ENCODE results near the gene C1orf167.
A peak's percentile ranks its signal among the peaks of the same experiment; 100 is the strongest.

Gene C1orf167

GRCh38 chr1:11746795-11747487 lies 15.1 kb upstream of the C1orf167 start:
- peaks cover 45% of the 10 kb centered on the region for H3K36me3 ChIP-seq (ENCODE audit: insufficient read depth, insufficient read length, low read length)
- H3K9ac ChIP-seq (ENCODE audit: insufficient read length, low read depth) = no peak overlapping the region
- H3K4me1 ChIP-seq (ENCODE audit: insufficient read depth, insufficient read length) = peaks cover 2% of the 10 kb centered on the region
- TF ChIP-seq ZNF274 (IDR thresholded peaks at IDR 0.05; ENCODE audit: low read depth, low read length) = no peak
- TF ChIP-seq YY1 (IDR thresholded peaks at IDR 0.05; ENCODE audit: insufficient read depth, insufficient read length) = no peak
- no peak for TF ChIP-seq SUZ12 (IDR thresholded peaks at IDR 0.05; ENCODE audit: extremely low read depth, insufficient read depth, insufficient read length)
- H3K9me3 ChIP-seq (ENCODE audit: insufficient read depth, low read length) = no peaks in the 10 kb centered on the region
- no peak overlapping the region for H3K4me3 ChIP-seq (ENCODE audit: insufficient read length, low read depth)
- DNase-seq (ENCODE audit: low read depth, low spot score) = no peak
- no peaks in the 10 kb centered on the region for H3K27me3 ChIP-seq (ENCODE audit: insufficient read depth, insufficient read length)

GRCh38 chr1:11748294-11749202 lies 13.4 kb upstream of the C1orf167 start:
- Histone ChIP-seq H3K9me3 (ENCODE audit: insufficient read depth, low read length) (no peaks in the 10 kb centered on the region), H3K27me3 (ENCODE audit: insufficient read depth, insufficient read length) (no peaks in the 10 kb centered on the region), H3K4me1 (ENCODE audit: insufficient read depth, insufficient read length) (peaks cover 8% of the 10 kb centered on the region), H3K9ac (ENCODE audit: insufficient read length, low read depth) (no peak overlapping the region), H3K36me3 (ENCODE audit: insufficient read depth, insufficient read length, low read length) (peaks cover 45% of the 10 kb centered on the region), H3K4me3 (ENCODE audit: insufficient read length, low read depth) (no peak overlapping the region)
- TF ChIP-seq YY1 (IDR thresholded peaks at IDR 0.05; ENCODE audit: insufficient read depth, insufficient read length) (no peak), SUZ12 (IDR thresholded peaks at IDR 0.05; ENCODE audit: extremely low read depth, insufficient read depth, insufficient read length) (no peak), ZNF274 (IDR thresholded peaks at IDR 0.05; ENCODE audit: low read depth, low read length) (no peak)
- no peak for DNase-seq (ENCODE audit: low read depth, low spot score)

GRCh38 chr1:11749203-11749689 lies 12.7 kb upstream of the C1orf167 start:
- peaks cover 9% of the 10 kb centered on the region for H3K4me1 ChIP-seq (ENCODE audit: insufficient read depth, insufficient read length)
- H3K36me3 ChIP-seq (ENCODE audit: insufficient read depth, insufficient read length, low read length) = peaks cover 45% of the 10 kb centered on the region
- no peaks in the 10 kb centered on the region for H3K27me3 ChIP-seq (ENCODE audit: insufficient read depth, insufficient read length)
- H3K4me3 ChIP-seq (ENCODE audit: insufficient read length, low read depth) = no peak overlapping the region
- DNase-seq (ENCODE audit: low read depth, low spot score) = no peak
- H3K9me3 ChIP-seq (ENCODE audit: insufficient read depth, low read length) = no peaks in the 10 kb centered on the region
- TF ChIP-seq YY1 (IDR thresholded peaks at IDR 0.05; ENCODE audit: insufficient read depth, insufficient read length) (no peak), SUZ12 (IDR thresholded peaks at IDR 0.05; ENCODE audit: extremely low read depth, insufficient read depth, insufficient read length) (no peak), ZNF274 (IDR thresholded peaks at IDR 0.05; ENCODE audit: low read depth, low read length) (no peak)
- H3K9ac ChIP-seq (ENCODE audit: insufficient read length, low read depth) = no peak overlapping the region

GRCh38 chr1:11749996-11750395 lies 12.0 kb upstream of the C1orf167 start:
- no peak for TF ChIP-seq SUZ12 (IDR thresholded peaks at IDR 0.05; ENCODE audit: extremely low read depth, insufficient read depth, insufficient read length)
- TF ChIP-seq ZNF274 (IDR thresholded peaks at IDR 0.05; ENCODE audit: low read depth, low read length) = no peak
- TF ChIP-seq YY1 (IDR thresholded peaks at IDR 0.05; ENCODE audit: insufficient read depth, insufficient read length) = no peak
- no peaks in the 10 kb centered on the region for H3K27me3 ChIP-seq (ENCODE audit: insufficient read depth, insufficient read length)
- H3K4me3 ChIP-seq (ENCODE audit: insufficient read length, low read depth) = no peak overlapping the region
- no peak overlapping the region for H3K9ac ChIP-seq (ENCODE audit: insufficient read length, low read depth)
- peaks cover 45% of the 10 kb centered on the region for H3K36me3 ChIP-seq (ENCODE audit: insufficient read depth, insufficient read length, low read length)
- no peak for DNase-seq (ENCODE audit: low read depth, low spot score)
- no peaks in the 10 kb centered on the region for H3K9me3 ChIP-seq (ENCODE audit: insufficient read depth, low read length)
- H3K4me1 ChIP-seq (ENCODE audit: insufficient read depth, insufficient read length) = peaks cover 9% of the 10 kb centered on the region

- H3K4me1 ChIP-seq (ENCODE audit: insufficient read depth, insufficient read length) = peaks cover 9% of the 10 kb centered on the region
- no peaks in the 10 kb centered on the region for H3K9me3 ChIP-seq (ENCODE audit: insufficient read depth, low read length)
- TF ChIP-seq ZNF274 (IDR thresholded peaks at IDR 0.05; ENCODE audit: low read depth, low read length) = no peak
- TF ChIP-seq SUZ12 (IDR thresholded peaks at IDR 0.05; ENCODE audit: extremely low read depth, insufficient read depth, insufficient read length) = no peak
- no peak for TF ChIP-seq YY1 (IDR thresholded peaks at IDR 0.05; ENCODE audit: insufficient read depth, insufficient read length)
- H3K4me3 ChIP-seq (ENCODE audit: insufficient read length, low read depth) = no peak overlapping the region
- no peak overlapping the region for H3K9ac ChIP-seq (ENCODE audit: insufficient read length, low read depth)
- no peak for DNase-seq (ENCODE audit: low read depth, low spot score)
- H3K36me3 ChIP-seq (ENCODE audit: insufficient read depth, insufficient read length, low read length) = peaks cover 44% of the 10 kb centered on the region
- no peaks in the 10 kb centered on the region for H3K27me3 ChIP-seq (ENCODE audit: insufficient read depth, insufficient read length)
Observed at GRCh38 chr1:11751087-11751486, 10.9 kb upstream of the C1orf167 start.

GRCh38 chr1:11752359-11753088 lies 9.5 kb upstream of the C1orf167 start:
- Histone ChIP-seq H3K27me3 (ENCODE audit: insufficient read depth, insufficient read length) (no peaks in the 10 kb centered on the region), H3K9ac (ENCODE audit: insufficient read length, low read depth) (peak overlapping the region; percentile 42), H3K9me3 (ENCODE audit: insufficient read depth, low read length) (no peaks in the 10 kb centered on the region; the same call in 1 of the 2 replicates), H3K36me3 (ENCODE audit: insufficient read depth, insufficient read length, low read length) (peaks cover 35% of the 10 kb centered on the region), H3K4me1 (ENCODE audit: insufficient read depth, insufficient read length) (peaks cover 9% of the 10 kb centered on the region), H3K4me3 (ENCODE audit: insufficient read length, low read depth) (no peak overlapping the region)
- no peak for TF ChIP-seq YY1 (IDR thresholded peaks at IDR 0.05; ENCODE audit: insufficient read depth, insufficient read length)
- TF ChIP-seq SUZ12 (IDR thresholded peaks at IDR 0.05; ENCODE audit: extremely low read depth, insufficient read depth, insufficient read length) = no peak
- no peak for TF ChIP-seq ZNF274 (IDR thresholded peaks at IDR 0.05; ENCODE audit: low read depth, low read length)
- DNase-seq (ENCODE audit: low read depth, low spot score) = no peak

Data from NT2/D1 (cell line).